Midbrain (tissue), 1 donor: ENCODE data around the gene MADD.

Experiments
- DNase-seq: peaks from one replicate; lab custom pipeline; 2025; lab: John Stamatoyannopoulos, UW

Gene MADD

GRCh38 chr11:47253660-47254059 is 16.3 kb upstream of the MADD start:
- DNase-seq = no peak

GRCh38 chr11:47254386-47254785 is 15.5 kb upstream of the MADD start:
- DNase-seq = no peak

GRCh38 chr11:47256374-47256773 is 13.6 kb upstream of the MADD start:
- DNase-seq = no peak

- DNase-seq = no peak
Measured at GRCh38 chr11:47257177-47257516, 12.8 kb upstream of the MADD start.

GRCh38 chr11:47257517-47258316 is 12.2 kb upstream of the MADD start, which contains the start of gene NR1H3:
TSS of gene NR1H3 (plus strand) at chr11:47257996. CDS start at chr11:47259217, 1,221 bp downstream.
- peak; percentile 48 for DNase-seq

DNA sequence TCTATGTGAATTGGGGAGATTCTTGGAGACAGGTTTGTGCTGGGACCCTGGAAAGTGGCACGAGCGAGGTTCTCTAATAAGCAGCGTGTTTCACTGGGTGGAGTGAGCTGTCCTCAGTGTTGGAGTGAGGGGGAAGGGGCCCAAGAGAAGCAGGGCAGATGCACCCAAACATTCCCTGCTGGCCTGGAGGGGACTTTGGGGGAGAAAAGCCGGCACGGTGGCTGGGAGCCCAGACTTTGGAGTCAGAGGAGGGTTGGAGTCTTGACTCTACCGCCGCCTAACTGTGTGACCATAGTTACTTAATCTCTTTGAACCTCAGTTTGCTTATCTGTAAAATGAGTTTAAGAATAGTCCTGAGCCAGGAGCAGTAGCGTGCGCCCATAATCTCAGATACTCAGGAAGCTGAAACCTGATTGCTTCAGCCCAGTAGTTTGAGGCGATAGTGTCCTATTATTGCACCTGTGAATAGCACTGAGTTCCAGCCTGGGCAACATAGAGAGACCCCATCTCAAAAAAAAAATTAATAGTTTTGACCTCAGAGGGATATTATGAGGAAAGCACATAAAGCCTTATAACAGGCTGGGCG is 11.5 kb upstream of the MADD start:
- DNase-seq = no peak

- peak; percentile 40 for DNase-seq
Measured at GRCh38 chr11:47259232-47259977, 10.5 kb upstream of the MADD start.

GRCh38 chr11:47260366-47260765 is 9.6 kb upstream of the MADD start:
- DNase-seq = no peak

- no peak for DNase-seq
Measured at GRCh38 chr11:47261291-47261800, 8.6 kb upstream of the MADD start.

DNA sequence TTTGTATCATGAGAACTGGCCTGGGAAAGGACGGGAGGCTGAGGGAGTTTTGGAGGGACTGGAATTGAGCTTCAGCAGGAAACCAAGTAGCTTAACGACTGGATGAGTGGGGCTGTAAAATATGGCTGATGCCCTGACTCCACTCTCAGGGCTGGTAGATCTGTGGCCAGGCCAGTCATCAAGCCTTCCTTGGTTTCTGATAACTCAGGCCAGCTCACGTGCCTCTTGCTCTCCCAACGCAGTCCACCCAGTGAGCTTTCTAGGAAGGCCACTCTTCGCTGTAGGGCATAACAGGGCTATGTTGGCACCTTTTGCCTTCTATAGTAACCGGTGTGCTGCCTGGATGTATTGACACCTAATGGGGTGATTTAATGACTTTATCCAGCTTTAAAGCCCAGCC is 5.8 kb upstream of the MADD start:
- DNase-seq = no peak

- no peak for DNase-seq
Measured at GRCh38 chr11:47264521-47264920, 5.4 kb upstream of the MADD start.

- DNase-seq = no peak
Measured at GRCh38 chr11:47267876-47268275, 2.1 kb upstream of the MADD start.

DNA sequence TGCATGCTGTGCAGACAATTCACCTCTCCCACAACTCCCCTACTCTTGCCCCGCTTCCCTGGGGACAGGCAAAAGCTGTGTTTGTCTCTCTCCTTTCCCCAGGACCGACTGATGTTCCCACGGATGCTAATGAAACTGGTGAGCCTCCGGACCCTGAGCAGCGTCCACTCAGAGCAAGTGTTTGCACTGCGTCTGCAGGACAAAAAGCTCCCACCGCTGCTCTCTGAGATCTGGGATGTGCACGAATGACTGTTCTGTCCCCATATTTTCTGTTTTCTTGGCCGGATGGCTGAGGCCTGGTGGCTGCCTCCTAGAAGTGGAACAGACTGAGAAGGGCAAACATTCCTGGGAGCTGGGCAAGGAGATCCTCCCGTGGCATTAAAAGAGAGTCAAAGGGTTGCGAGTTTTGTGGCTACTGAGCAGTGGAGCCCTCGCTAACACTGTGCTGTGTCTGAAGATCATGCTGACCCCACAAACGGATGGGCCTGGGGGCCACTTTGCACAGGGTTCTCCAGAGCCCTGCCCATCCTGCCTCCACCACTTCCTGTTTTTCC is 1.4 kb upstream of the MADD start:
- no peak for DNase-seq

GRCh38 chr11:47269002-47269828 is 718 bp upstream of the MADD start:
- peak; percentile 89 for DNase-seq

- peak; percentile 23 for DNase-seq
Measured at GRCh38 chr11:47270331-47271271, 668 bp downstream of the MADD start.

- DNase-seq = no peak
Measured at GRCh38 chr11:47271328-47271727, 1.4 kb downstream of the MADD start.

DNA sequence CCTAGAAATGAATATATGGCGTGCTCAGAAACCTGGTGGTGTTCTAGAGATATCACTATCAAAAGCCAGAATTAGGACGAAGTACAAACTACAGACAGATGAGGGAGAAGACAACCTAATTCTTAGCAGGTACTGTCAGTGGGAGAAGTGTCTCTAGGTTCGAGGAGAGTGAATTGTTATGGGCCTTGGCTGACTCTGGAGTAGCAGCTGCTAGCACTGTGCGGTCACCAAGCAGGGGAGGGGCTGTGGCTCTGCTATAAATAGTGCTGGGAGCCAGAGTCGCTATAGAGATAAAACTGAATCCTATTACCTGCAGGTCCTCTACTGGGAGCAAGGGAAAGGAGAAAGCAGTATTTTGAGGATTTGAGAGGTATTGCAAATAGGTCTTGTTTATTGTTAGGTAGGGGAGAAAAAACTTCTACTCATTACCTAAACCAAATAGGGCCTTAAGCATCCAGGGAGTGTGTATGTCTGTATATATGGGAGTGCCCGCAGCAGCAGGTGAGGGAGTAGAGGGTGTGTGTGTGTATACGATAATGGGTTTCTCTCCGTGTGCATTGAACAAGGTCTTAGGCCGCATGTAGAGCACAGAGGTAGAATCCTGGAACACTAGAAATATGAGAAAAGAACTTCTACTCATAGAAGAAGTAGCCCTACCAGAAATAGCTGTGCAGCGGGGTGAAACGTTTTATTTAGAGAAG is 2.2 kb downstream of the MADD start:
- peak; percentile 9 for DNase-seq

- DNase-seq = no peak
Measured at GRCh38 chr11:47272706-47273105, 2.8 kb downstream of the MADD start.

GRCh38 chr11:47274495-47275235 is 4.7 kb downstream of the MADD start:
- no peak for DNase-seq
